ENCODE results near the gene TPSB2.
"Not testable (repeated sequence)": the region's sequence is repeated elsewhere in the genome, so short reads cannot be mapped to it uniquely, and the experiment has no call there.

TPSB2 gene

GRCh38 chr16:1264345-1265089 is 34.5 kb upstream of the TPSB2 start:
- TF ChIP-seq GATA3 (IDR thresholded peaks at IDR 0.05; ENCODE audit: low read depth, low read length) (no peak), GATA2 (IDR thresholded peaks at IDR 0.05; ENCODE audit: low read depth, low read length) (no peak)

GRCh38 chr16:1263591-1264344 is 33.8 kb upstream of the TPSB2 start:
- TF ChIP-seq GATA2 (IDR thresholded peaks at IDR 0.05; ENCODE audit: low read depth, low read length) (no peak), GATA3 (IDR thresholded peaks at IDR 0.05; ENCODE audit: low read depth, low read length) (no peak)

GRCh38 chr16:1262846-1263221 is 32.9 kb upstream of the TPSB2 start:
- TF ChIP-seq GATA3 (IDR thresholded peaks at IDR 0.05; ENCODE audit: low read depth, low read length) (no peak), GATA2 (IDR thresholded peaks at IDR 0.05; ENCODE audit: low read depth, low read length) (no peak)

- TF ChIP-seq GATA3 (IDR thresholded peaks at IDR 0.05; ENCODE audit: low read depth, low read length) (no peak), GATA2 (IDR thresholded peaks at IDR 0.05; ENCODE audit: low read depth, low read length) (no peak)
These were observed 32.3 kb upstream of the TPSB2 start for GRCh38 chr16:1262210-1262845.

- TF ChIP-seq GATA2 (IDR thresholded peaks at IDR 0.05; ENCODE audit: low read depth, low read length) (no peak), GATA3 (IDR thresholded peaks at IDR 0.05; ENCODE audit: low read depth, low read length) (no peak)
These were observed 31.3 kb upstream of the TPSB2 start for GRCh38 chr16:1261131-1261892.

- no peak for TF ChIP-seq GATA3 (IDR thresholded peaks at IDR 0.05; ENCODE audit: low read depth, low read length)
- TF ChIP-seq GATA2 (IDR thresholded peaks at IDR 0.05; ENCODE audit: low read depth, low read length), result no peak
These were observed 30.2 kb upstream of the TPSB2 start for GRCh38 chr16:1260101-1260680.

GRCh38 chr16:1259760-1260068 is 29.7 kb upstream of the TPSB2 start:
- TF ChIP-seq GATA3 (IDR thresholded peaks at IDR 0.05; ENCODE audit: low read depth, low read length), result no peak
- TF ChIP-seq GATA2 (IDR thresholded peaks at IDR 0.05; ENCODE audit: low read depth, low read length), result no peak

GRCh38 chr16:1258906-1259759 is 29.1 kb upstream of the TPSB2 start:
- TF ChIP-seq GATA3 (IDR thresholded peaks at IDR 0.05; ENCODE audit: low read depth, low read length), result no peak
- TF ChIP-seq GATA2 (IDR thresholded peaks at IDR 0.05; ENCODE audit: low read depth, low read length), result no peak

GRCh38 chr16:1258225-1258600 is 28.2 kb upstream of the TPSB2 start:
- no peak for TF ChIP-seq GATA2 (IDR thresholded peaks at IDR 0.05; ENCODE audit: low read depth, low read length)
- TF ChIP-seq GATA3 (IDR thresholded peaks at IDR 0.05; ENCODE audit: low read depth, low read length), result no peak

- no peak for TF ChIP-seq GATA3 (IDR thresholded peaks at IDR 0.05; ENCODE audit: low read depth, low read length)
- no peak for TF ChIP-seq GATA2 (IDR thresholded peaks at IDR 0.05; ENCODE audit: low read depth, low read length)
These were observed 27.7 kb upstream of the TPSB2 start for GRCh38 chr16:1257561-1258224.

- no peak for TF ChIP-seq GATA2 (IDR thresholded peaks at IDR 0.05; ENCODE audit: low read depth, low read length)
- TF ChIP-seq GATA3 (IDR thresholded peaks at IDR 0.05; ENCODE audit: low read depth, low read length), result no peak
These were observed 26.9 kb upstream of the TPSB2 start for GRCh38 chr16:1256874-1257322.

- TF ChIP-seq GATA2, GATA3 (IDR thresholded peaks at IDR 0.05; ENCODE audit: low read depth, low read length): not testable (repeated sequence)
These were observed 25.5 kb upstream of the TPSB2 start, which contains the start of gene TPSD1 for GRCh38 chr16:1255276-1256122. TPSD1 (plus strand) TSS chr16:1256069; CDS start chr16:1256281, 212 bp downstream.

Data from SH-SY5Y (cell line).